SK-N-SH treated with all-trans-retinoic acid at 6 μM for 48 hours (cell line): ENCODE results near the gene FCHSD2.

Source experiments
- ATAC-seq: fragments of 200-7000 bp; cut with Tn5 transposase; 3 replicates; pipeline ENCODE4 v1.9.1; 2020; ENCODE audit warnings: mild to moderate bottlenecking, moderate library complexity
- ARNTL ChIP-seq: fragments of 450-650 bp; formaldehyde crosslinking; IDR thresholded peaks from 2 replicates; pipeline ENCODE4 v1.5.0; 2020; ENCODE audit warnings: low read depth, mild to moderate bottlenecking, moderate library complexity, borderline replicate concordance
- BACH2 ChIP-seq: fragments of 250-450 bp; sonication (Bioruptor Pico); IDR thresholded peaks from 2 replicates; pipeline ENCODE4 v1.9.0; 2021; ENCODE audit warnings: mild to moderate bottlenecking, borderline replicate concordance
- CREB5 ChIP-seq: fragments of 250-450 bp; sonication (Bioruptor Pico); IDR thresholded peaks from 2 replicates; pipeline ENCODE4 v1.5.1; 2020; ENCODE audit warnings: low read depth, mild to moderate bottlenecking, moderate library complexity
- CSDC2 ChIP-seq: fragments of 250-450 bp; sonication (Bioruptor Pico); IDR thresholded peaks from 2 replicates; pipeline ENCODE4 v1.5.0; 2020; ENCODE audit warnings: mild to moderate bottlenecking, moderate library complexity
- ESRRG ChIP-seq: fragments of 250-450 bp; sonication (Bioruptor Pico); IDR thresholded peaks from 2 replicates; pipeline ENCODE4 v1.6.1; 2021; ENCODE audit warnings: mild to moderate bottlenecking
- GLIS3 ChIP-seq: fragments of 250-450 bp; sonication (Bioruptor Pico); IDR thresholded peaks from 2 replicates; pipeline ENCODE4 v1.5.0; 2020; ENCODE audit warnings: mild to moderate bottlenecking, moderate library complexity
- ISL1 ChIP-seq: fragments of 250-450 bp; sonication (Bioruptor Pico); IDR thresholded peaks from 2 replicates; pipeline ENCODE4 v2.1.2; 2022; ENCODE audit warnings: mild to moderate bottlenecking, moderate library complexity
- PPARA ChIP-seq: fragments of 250-450 bp; sonication (Bioruptor Pico); IDR thresholded peaks from 2 replicates; pipeline ENCODE4 v1.5.0; 2020; ENCODE audit warnings: mild to moderate bottlenecking, borderline replicate concordance
- RARB ChIP-seq: fragments of 250-450 bp; sonication (Bioruptor Pico); IDR thresholded peaks from 2 replicates; pipeline ENCODE4 v1.8.0; 2021; ENCODE audit warnings: mild to moderate bottlenecking, moderate library complexity
- SNAI2 ChIP-seq: fragments of 250-450 bp; sonication (Bioruptor Pico); IDR thresholded peaks from 2 replicates; pipeline ENCODE4 v1.5.0; 2020; ENCODE audit warnings: mild to moderate bottlenecking, moderate library complexity
- TCF4 ChIP-seq: fragments of 250-450 bp; sonication (Bioruptor Pico); IDR thresholded peaks from 2 replicates; pipeline ENCODE4 v1.8.0; 2021; ENCODE audit warnings: mild to moderate bottlenecking, moderate library complexity, borderline replicate concordance
- ZC3H10 ChIP-seq: fragments of 250-450 bp; sonication (Bioruptor Pico); IDR thresholded peaks from 2 replicates; pipeline ENCODE4 v1.5.1; 2021; ENCODE audit warnings: mild to moderate bottlenecking, moderate library complexity
- ZFP3 ChIP-seq: fragments of 250-450 bp; sonication (Bioruptor Pico); IDR thresholded peaks from 2 replicates; pipeline ENCODE4 v1.5.0; 2020; ENCODE audit warnings: mild to moderate bottlenecking, moderate library complexity
- ZFP30 ChIP-seq: fragments of 450-650 bp; formaldehyde crosslinking; IDR thresholded peaks from 2 replicates; pipeline ENCODE4 v1.5.0; 2022; ENCODE audit warnings: mild to moderate bottlenecking, moderate library complexity
- ZNF565 ChIP-seq: fragments of 450-650 bp; formaldehyde crosslinking; conservative IDR thresholded peaks from 2 replicates; pipeline ENCODE4 v1.5.0; 2020; ENCODE audit warnings: low read depth, mild to moderate bottlenecking, moderate library complexity
- ZNF70 ChIP-seq: fragments of 450-650 bp; formaldehyde crosslinking; IDR thresholded peaks from 2 replicates; pipeline ENCODE4 v1.5.0; 2020; ENCODE audit warnings: mild to moderate bottlenecking, moderate library complexity
- ZNF8 ChIP-seq: fragments of 450-650 bp; formaldehyde crosslinking; IDR thresholded peaks from 2 replicates; pipeline ENCODE4 v1.5.0; 2020; ENCODE audit warnings: mild to moderate bottlenecking, moderate library complexity
- TF ChIP-seq, protein P1 (sequence below): fragments of 250-450 bp; sonication (Bioruptor Pico); IDR thresholded peaks from 2 replicates; pipeline ENCODE4 v1.5.1; 2021; ENCODE audit warnings: mild to moderate bottlenecking, moderate library complexity
- TF ChIP-seq, protein P2 (sequence below): fragments of 250-450 bp; sonication (Bioruptor Pico); IDR thresholded peaks from 2 replicates; pipeline ENCODE4 v1.8.0; 2020; ENCODE audit warnings: mild to moderate bottlenecking, moderate library complexity, borderline replicate concordance
- TF ChIP-seq, protein P3 (sequence below): fragments of 250-450 bp; sonication (Bioruptor Pico); IDR thresholded peaks from 2 replicates; pipeline ENCODE4 v1.5.0; 2020; ENCODE audit warnings: mild to moderate bottlenecking, moderate library complexity
- TF ChIP-seq, protein P4 (sequence below): fragments of 250-450 bp; sonication (Bioruptor Pico); IDR thresholded peaks from 2 replicates; pipeline ENCODE4 v1.8.0; 2021; ENCODE audit warnings: low read depth, mild to moderate bottlenecking, moderate library complexity, borderline replicate concordance

The FCHSD2 gene

DNA sequence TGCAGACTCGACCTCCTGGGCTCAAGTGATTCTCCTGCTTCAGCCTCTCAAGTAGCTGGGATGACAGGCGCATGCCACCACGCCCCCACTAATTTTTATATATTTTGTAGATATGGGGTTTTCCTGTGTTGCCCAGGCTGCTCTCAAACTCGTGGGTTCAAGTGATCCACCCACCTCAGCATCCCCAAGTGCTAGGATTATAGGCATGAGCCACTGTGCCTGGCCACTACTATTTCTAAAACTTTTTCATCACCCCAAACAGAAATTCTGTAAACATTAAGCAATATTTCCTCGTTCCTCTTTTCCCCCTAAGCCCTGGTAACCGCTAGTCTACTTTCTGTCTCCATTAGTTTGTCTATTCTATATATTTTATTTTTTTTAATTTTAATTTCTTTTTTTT lies 336.9 kb downstream of the FCHSD2 start:
- ATAC-seq = no peak
- TF ChIP-seq ISL1 (no peak), SNAI2 (CRISPR knock-in tag) (no peak), ZC3H10 (no peak), ZFP30 (CRISPR knock-in tag) (no peak), ZNF70 (CRISPR knock-in tag) (no peak)
- TF ChIP-seq, protein P1, sequence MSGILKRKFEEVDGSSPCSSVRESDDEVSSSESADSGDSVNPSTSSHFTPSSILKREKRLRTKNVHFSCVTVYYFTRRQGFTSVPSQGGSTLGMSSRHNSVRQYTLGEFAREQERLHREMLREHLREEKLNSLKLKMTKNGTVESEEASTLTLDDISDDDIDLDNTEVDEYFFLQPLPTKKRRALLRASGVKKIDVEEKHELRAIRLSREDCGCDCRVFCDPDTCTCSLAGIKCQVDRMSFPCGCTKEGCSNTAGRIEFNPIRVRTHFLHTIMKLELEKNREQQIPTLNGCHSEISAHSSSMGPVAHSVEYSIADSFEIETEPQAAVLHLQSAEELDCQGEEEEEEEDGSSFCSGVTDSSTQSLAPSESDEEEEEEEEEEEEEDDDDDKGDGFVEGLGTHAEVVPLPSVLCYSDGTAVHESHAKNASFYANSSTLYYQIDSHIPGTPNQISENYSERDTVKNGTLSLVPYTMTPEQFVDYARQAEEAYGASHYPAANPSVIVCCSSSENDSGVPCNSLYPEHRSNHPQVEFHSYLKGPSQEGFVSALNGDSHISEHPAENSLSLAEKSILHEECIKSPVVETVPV (CRISPR knock-in tag) = no peak
- TF ChIP-seq, protein P2, sequence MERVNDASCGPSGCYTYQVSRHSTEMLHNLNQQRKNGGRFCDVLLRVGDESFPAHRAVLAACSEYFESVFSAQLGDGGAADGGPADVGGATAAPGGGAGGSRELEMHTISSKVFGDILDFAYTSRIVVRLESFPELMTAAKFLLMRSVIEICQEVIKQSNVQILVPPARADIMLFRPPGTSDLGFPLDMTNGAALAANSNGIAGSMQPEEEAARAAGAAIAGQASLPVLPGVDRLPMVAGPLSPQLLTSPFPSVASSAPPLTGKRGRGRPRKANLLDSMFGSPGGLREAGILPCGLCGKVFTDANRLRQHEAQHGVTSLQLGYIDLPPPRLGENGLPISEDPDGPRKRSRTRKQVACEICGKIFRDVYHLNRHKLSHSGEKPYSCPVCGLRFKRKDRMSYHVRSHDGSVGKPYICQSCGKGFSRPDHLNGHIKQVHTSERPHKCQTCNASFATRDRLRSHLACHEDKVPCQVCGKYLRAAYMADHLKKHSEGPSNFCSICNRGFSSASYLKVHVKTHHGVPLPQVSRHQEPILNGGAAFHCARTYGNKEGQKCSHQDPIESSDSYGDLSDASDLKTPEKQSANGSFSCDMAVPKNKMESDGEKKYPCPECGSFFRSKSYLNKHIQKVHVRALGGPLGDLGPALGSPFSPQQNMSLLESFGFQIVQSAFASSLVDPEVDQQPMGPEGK (CRISPR knock-in tag) = no peak

DNA sequence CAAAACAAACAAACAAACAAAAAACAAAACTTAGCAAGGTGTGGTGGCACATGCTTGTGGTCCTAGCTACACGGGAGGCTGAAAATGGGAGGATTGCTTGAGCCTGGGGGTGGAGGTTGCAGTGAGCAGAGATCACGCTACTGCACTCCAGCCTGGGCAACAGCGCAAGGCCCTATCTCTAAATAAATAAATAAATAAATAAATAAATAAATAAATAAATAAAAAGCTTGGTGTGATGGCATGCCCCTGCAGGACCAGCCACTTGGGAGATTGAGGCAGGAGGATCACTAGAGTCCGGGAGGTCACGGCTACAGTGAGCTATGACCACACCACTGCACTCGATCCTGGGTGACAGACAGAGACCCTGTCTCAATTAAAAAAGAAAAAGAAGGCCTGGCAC lies 339.3 kb downstream of the FCHSD2 start:
- TF ChIP-seq ZC3H10 = no peak
- no peak for TF ChIP-seq SNAI2 (CRISPR knock-in tag)
- no peak for TF ChIP-seq ZNF565 (CRISPR knock-in tag)
- no peak for TF ChIP-seq PPARA (CRISPR knock-in tag)
- TF ChIP-seq ARNTL = no peak
- no peak for ATAC-seq

- TF ChIP-seq ISL1 (no peak), ZFP3 (CRISPR knock-in tag) (no peak), ZC3H10 (no peak), ZNF565 (CRISPR knock-in tag) (no peak), GLIS3 (no peak), SNAI2 (CRISPR knock-in tag) (no peak), ZNF8 (CRISPR knock-in tag) (no peak), CREB5 (no peak), BACH2 (CRISPR knock-in tag) (no peak), CSDC2 (CRISPR knock-in tag) (no peak), RARB (CRISPR knock-in tag) (no peak), PPARA (CRISPR knock-in tag) (no peak), TCF4 (CRISPR knock-in tag) (no peak), ARNTL (no peak), ESRRG (CRISPR knock-in tag) (no peak), ZNF70 (CRISPR knock-in tag) (no peak)
- TF ChIP-seq, protein P1 (CRISPR knock-in tag) = no peak
- TF ChIP-seq, protein P2 (CRISPR knock-in tag) = no peak
- TF ChIP-seq, protein P3, sequence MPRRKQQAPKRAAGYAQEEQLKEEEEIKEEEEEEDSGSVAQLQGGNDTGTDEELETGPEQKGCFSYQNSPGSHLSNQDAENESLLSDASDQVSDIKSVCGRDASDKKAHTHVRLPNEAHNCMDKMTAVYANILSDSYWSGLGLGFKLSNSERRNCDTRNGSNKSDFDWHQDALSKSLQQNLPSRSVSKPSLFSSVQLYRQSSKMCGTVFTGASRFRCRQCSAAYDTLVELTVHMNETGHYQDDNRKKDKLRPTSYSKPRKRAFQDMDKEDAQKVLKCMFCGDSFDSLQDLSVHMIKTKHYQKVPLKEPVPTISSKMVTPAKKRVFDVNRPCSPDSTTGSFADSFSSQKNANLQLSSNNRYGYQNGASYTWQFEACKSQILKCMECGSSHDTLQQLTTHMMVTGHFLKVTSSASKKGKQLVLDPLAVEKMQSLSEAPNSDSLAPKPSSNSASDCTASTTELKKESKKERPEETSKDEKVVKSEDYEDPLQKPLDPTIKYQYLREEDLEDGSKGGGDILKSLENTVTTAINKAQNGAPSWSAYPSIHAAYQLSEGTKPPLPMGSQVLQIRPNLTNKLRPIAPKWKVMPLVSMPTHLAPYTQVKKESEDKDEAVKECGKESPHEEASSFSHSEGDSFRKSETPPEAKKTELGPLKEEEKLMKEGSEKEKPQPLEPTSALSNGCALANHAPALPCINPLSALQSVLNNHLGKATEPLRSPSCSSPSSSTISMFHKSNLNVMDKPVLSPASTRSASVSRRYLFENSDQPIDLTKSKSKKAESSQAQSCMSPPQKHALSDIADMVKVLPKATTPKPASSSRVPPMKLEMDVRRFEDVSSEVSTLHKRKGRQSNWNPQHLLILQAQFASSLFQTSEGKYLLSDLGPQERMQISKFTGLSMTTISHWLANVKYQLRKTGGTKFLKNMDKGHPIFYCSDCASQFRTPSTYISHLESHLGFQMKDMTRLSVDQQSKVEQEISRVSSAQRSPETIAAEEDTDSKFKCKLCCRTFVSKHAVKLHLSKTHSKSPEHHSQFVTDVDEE (CRISPR knock-in tag) = no peak
- TF ChIP-seq, protein P4, sequence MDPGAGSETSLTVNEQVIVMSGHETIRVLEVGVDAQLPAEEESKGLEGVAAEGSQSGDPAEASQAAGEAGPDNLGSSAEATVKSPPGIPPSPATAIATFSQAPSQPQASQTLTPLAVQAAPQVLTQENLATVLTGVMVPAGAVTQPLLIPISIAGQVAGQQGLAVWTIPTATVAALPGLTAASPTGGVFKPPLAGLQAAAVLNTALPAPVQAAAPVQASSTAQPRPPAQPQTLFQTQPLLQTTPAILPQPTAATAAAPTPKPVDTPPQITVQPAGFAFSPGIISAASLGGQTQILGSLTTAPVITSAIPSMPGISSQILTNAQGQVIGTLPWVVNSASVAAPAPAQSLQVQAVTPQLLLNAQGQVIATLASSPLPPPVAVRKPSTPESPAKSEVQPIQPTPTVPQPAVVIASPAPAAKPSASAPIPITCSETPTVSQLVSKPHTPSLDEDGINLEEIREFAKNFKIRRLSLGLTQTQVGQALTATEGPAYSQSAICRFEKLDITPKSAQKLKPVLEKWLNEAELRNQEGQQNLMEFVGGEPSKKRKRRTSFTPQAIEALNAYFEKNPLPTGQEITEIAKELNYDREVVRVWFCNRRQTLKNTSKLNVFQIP (CRISPR knock-in tag) = no peak
- ATAC-seq = peak; percentile 58; the same call in 2 of the 3 replicates
Observed at GRCh38 chr11:72799441-72799840, 342.7 kb downstream of the FCHSD2 start.
